ENCODE measurements around the gene PRKCE.

DNA sequence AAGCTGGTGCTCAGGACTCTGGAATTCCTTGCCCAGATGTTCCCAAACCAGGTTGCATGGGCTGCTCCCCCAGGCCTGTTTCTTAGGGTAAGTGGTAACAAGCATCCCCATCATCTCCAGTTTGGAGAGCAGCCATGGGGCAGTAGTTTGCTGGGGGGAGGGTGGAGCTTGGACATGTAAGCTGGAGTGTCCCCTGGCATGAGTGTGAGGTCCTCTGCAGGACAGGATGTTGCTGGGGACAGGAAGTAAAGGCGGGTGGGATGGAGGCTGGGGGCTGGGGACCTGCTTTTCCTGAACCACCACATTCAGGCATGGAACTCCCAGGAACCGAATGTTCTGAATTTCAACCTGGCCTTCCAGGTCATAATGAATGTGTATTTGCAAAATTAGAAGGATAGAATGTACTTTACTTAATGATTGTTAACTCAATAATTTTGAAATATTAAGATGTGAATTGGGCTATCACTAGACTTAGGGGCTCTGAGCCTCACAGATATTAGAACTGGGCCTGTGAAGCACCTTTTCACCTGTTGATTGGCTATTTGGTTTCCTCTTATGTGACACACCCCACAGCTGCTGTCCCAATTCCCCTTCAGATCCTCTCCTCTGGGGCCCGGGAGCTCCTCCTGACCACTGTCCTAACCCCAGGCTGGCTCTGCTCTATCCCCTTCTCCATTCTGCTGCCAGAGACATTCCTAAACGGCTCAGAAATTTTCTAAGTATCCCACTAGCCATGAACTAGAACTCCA lies 579.4 kb downstream of the PRKCE start:
- TF ChIP-seq, protein P1, sequence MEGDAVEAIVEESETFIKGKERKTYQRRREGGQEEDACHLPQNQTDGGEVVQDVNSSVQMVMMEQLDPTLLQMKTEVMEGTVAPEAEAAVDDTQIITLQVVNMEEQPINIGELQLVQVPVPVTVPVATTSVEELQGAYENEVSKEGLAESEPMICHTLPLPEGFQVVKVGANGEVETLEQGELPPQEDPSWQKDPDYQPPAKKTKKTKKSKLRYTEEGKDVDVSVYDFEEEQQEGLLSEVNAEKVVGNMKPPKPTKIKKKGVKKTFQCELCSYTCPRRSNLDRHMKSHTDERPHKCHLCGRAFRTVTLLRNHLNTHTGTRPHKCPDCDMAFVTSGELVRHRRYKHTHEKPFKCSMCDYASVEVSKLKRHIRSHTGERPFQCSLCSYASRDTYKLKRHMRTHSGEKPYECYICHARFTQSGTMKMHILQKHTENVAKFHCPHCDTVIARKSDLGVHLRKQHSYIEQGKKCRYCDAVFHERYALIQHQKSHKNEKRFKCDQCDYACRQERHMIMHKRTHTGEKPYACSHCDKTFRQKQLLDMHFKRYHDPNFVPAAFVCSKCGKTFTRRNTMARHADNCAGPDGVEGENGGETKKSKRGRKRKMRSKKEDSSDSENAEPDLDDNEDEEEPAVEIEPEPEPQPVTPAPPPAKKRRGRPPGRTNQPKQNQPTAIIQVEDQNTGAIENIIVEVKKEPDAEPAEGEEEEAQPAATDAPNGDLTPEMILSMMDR (conservative IDR thresholded peaks at IDR 0.05), result no peak
- no peak for TF ChIP-seq EZH2 (IDR thresholded peaks at IDR 0.05; ENCODE audit: low read depth)
